Activated CD8-positive, alpha-beta memory T cell treated with anti-CD3 and anti-CD28 coated beads for 48 hours (primary cell): ENCODE data around the gene FCRL2.

Experiments used
- DNase-seq, 3 experiments: peaks; one replicate each; pipeline ENCODE4 v3.0.0-alpha.2; 2020; ENCODE audit warnings: low read depth in 2 of 3, low spot score in 2 of 3

FCRL2 gene

GRCh38 chr1:157776971-157777391, at the start of gene FCRL2:
Gene FCRL2, minus strand, starts transcription at chr1:157777132. Its CDS starts 59 bp downstream, at chr1:157777073.
- DNase-seq: no peak

- no peak for DNase-seq
Observed at GRCh38 chr1:157820299-157820698, 43.4 kb upstream of the FCRL2 start.

DNA sequence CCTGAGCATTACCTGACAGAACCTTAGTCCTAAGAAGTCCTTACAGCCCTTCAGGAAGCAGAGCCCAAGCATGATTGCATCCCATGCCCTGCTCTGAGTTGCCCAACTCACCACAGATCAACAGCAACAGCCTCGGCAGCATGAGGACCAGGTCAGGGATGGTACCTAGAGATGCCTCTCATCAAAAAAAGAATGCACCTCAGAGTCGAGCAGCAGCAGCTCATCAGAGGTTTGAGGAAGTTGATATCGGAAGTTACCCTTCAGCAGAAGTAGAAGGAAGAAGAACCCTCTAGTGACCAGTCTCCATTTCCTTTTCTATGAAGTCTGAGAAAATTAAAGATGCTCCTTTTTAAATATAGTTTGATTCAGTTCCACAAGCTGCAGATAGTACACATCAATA, 43.0 kb upstream of the FCRL2 start, which contains the start of gene FCRL1:
Gene FCRL1, minus strand, starts transcription at position 225 of the 400 bp plus-strand sequence. Its CDS starts 83 bp downstream, at position 142.
- no peak for DNase-seq

DNA sequence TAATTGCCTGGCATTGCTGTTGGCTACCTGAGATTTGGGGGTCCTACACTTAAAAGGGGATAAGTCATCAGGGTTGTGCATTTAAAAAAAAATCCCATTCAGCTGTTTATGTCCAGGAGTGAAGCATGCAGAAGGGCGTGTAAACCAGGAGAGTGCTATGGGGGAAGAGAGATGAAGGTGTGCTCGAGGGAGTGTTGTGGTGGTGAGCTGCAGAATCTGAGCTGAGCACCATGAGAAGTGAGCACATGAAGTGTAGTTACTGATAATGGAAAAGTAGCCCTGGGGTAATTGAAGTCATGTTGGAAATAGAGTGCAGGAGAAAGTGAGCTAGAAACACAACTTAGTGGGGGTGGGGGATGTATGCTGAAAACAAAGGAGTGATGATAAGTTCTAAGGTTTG, 42.3 kb upstream of the FCRL2 start:
- no peak for DNase-seq

GRCh38 chr1:157813269-157813668, 36.3 kb upstream of the FCRL2 start:
- no peak for DNase-seq

GRCh38 chr1:157806431-157807149, 29.7 kb upstream of the FCRL2 start:
- no peak for DNase-seq

- DNase-seq: no peak
Observed at GRCh38 chr1:157803851-157804250, 26.9 kb upstream of the FCRL2 start.

DNA sequence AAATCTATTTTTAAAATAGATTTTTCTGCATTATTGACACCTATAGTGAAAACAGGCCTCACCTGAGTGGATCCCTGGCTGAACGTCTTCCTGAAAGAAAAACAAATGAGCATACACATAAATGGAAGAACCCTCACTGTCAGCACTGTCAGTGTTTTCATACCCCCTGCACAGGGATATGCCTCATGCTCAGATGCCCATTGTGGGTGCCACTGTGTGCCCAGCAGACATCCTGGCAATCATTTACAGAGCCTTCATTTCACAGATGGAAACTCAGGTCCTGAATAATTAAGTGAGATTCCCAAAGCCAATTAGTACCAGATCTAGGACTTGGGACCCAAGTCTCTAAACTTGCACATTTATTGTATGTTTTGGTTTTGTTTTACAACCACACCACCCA, 23.1 kb upstream of the FCRL2 start:
- no peak for DNase-seq

GRCh38 chr1:157798211-157798610, 21.3 kb upstream of the FCRL2 start:
- no peak for DNase-seq

DNA sequence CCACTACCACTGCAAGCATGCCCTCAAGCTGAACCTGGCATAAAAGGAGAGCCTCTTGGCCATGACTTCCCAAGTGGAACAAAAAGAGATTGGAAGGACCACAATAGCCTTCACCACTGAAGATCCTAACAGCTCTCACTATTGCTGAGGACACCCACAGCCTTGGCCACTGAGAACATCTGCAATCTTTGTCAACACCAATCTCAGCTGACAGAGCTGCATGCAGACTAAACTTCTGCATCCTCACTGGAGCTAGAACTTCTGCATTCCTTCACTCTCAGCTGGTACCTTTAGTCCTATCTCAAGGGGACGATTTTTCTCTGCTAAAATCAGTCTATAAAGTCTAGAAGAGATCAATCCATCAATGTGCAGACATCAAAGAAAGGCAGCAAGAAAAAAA, 8.3 kb upstream of the FCRL2 start:
- no peak for DNase-seq

DNA sequence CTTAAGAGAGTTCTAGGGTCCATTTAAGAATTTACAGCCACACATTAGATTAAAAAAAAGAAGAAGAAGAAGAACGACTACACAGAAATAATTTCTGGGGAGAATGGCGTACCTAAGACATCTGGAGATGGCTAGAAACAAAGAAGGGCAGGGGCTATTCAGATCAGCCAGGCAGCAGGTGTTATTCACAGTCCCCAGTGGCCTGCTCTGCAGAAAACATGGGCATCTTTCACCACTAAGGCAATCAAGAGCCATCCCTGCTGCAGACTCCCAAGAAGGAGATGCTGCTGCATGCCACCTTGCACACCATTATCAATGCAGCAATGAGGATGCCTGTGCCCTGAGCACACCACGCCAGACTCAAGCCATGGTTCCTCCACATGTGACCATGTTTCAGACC, 7.9 kb upstream of the FCRL2 start:
- no peak for DNase-seq

DNA sequence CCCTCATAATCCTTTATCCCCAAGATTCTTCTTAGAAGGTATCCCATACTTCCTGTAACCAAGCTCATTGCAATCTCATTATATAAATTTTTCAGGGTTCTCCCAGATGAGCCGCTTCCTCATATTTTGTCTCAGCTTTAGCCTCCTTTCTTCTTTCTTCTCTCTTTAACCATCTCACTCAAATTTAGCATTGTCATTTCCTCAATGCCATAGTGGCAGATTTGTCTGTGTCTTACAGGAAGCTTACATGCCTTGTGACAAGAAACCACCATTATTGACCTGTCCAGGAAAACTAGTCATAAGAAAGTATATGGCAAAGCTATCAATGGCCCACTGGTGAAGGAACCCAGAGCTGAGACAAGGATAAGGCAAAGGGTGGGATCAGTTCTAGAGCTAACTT, 6.0 kb upstream of the FCRL2 start:
- no peak for DNase-seq

DNA sequence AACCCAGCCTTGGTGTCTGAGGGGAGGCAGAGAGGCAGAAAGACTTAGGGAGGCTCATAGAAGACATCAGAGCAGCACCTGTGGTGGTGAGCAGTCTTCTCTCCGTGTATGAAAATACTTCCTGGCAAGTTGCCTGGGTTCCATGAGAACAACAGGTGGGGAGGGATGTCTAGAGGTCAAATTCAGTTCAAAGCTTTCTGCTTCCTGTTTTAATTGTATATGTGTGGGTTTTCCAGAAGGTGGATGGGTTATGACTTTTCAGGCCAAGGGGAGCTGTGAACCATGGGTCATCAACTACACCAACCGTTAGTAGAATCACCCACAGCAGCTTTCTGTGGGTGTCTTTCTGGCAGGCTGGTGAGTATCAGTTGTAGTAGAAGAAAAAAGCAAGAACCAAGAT, 4.1 kb upstream of the FCRL2 start:
- no peak for DNase-seq

GRCh38 chr1:157775101-157775870, 1.6 kb downstream of the FCRL2 start:
- DNase-seq: no peak

DNA sequence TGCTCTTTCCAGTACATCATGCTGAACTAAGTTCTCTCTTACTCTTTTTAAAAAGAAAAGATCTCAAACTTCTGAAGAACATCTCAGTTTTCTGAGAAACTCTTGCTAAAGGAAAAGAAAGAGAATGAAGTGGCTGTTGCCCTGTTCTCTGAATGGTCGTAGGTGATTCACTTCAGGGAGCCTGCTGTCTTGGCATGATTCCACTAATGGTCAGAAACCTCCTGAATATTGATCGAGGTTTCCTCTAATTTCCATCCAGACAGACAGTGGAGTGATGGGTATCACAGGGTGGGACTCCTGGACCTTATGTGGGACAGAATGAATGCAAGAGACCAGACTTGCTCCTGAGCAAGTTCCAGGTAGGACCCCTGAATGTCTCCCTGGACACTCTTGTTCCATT, 2.5 kb downstream of the FCRL2 start:
- DNase-seq: no peak

DNA sequence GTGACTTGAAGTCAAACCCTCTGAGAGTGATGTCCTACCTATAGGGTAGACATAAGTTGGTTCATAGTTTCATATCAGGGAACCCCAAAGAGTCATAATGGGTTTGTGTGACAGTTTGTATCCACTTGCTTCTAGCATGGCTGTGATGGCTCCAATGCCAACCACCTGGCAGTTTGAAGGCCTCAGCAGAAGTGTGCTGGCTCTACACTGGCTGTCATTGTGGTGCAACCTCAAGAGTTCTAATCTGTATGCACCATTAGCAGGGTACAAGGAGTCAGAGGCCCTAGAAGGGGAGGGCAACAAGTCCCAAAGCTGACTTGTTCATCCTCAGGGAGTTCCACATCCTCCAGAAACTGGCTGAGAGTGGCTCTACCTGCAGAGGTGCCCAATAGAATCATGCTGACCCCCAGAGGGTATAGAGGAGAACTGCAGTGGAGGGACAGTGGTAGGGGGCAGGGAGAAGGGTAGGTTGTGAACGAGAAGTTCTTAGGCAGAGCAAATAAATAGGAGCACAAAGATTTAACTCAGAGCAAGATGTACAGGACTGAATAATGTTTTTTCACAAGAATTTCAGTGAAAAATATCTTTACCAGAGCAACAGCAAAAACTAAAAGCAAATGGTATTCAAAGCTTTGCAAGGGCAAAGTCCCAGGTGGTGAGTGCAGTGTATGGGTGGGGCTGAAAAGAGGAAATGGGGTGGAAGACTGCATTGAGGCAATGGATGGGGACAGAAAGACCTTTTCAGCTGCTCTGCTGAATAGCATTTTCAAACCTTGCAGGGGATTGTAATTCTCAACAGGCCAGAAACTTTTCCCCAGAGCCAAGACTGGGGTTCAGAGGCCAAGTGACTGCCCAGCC, 3.2 kb downstream of the FCRL2 start:
- DNase-seq: no peak

- no peak for DNase-seq
Observed at GRCh38 chr1:157771661-157772425, 5.1 kb downstream of the FCRL2 start.

- DNase-seq: no peak
Observed at GRCh38 chr1:157770442-157771043, 6.4 kb downstream of the FCRL2 start.

GRCh38 chr1:157766792-157767191, 10.1 kb downstream of the FCRL2 start:
- DNase-seq: no peak

DNA sequence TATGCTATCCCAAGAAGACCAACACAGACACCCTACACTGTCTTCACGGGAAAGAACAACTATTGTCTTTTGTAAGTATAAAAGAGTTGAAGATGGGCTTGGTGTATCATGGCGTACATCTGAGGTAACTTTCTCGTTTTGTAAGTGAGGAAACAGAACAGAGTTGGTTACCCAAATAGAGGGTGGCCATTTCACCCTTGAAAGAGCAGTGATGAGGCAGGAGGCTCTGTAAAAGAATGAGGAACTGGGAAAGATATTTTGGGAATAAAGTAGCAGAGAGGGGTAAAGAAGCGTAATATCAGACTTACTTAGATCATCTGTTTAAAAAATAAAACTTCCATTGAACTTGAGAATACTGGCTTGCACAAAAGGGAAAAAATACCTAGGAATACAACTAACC, 18.9 kb downstream of the FCRL2 start:
- no peak for DNase-seq
